PC-3 (cell line): ENCODE data around the gene TACSTD2. TPM values are rescaled to one million over a fixed set of nuclear protein-coding genes. Genes with fewer than 3 reads are reported as not detected.

Experiments
- ATAC-seq: fragments of 200-7000 bp; cut with Tn5 transposase; 2 replicates; pipeline ENCODE4 v1.9.1; 2020; ENCODE audit warnings: mild to moderate bottlenecking, moderate library complexity
- BruUV-seq: library from RNA; stranded (reverse); fragments of 400-500 nt; replicated peaks from 2 replicates; lab custom pipeline; 2021; lab: Mats Ljungman, UMichigan
- CTCF ChIA-PET: fragments of 300-600 bp; sonication (Branson Sonifier 250); formaldehyde crosslinking; loops from one replicate; lab custom pipeline; 2022; ENCODE audit warnings: antibody characterized with exemption; lab: Charles Lee
- POLR2A ChIA-PET: fragments of 300-600 bp; sonication (Branson Sonifier 250); formaldehyde crosslinking; loops from one replicate; lab custom pipeline; 2022; ENCODE audit warnings: antibody characterized with exemption; ENCODE audit not compliant: unreplicated experiment; lab: Charles Lee
- DNase-seq: peaks from one replicate; pipeline ENCODE4 v3.0.0-alpha.2; 2015
- H2AFZ ChIP-seq: fragments of 300-600 bp; sonication (generic); 2 replicates; pipeline ENCODE4 v1.6.0; 2016; ENCODE audit warnings: antibody characterized with exemption, low read length
- H3F3A ChIP-seq: fragments of 300-600 bp; sonication (generic); one replicate; pipeline ENCODE4 v1.6.0; 2017; ENCODE audit warnings: antibody characterized with exemption, low read length, control low read depth, mild to moderate bottlenecking; ENCODE audit not compliant: unreplicated experiment
- H3K27ac ChIP-seq: fragments of 300-600 bp; sonication (generic); 2 replicates; pipeline ENCODE4 v1.5.1; 2016; ENCODE audit warnings: mild to moderate bottlenecking, low read length
- H3K27me3 ChIP-seq: fragments of 300-600 bp; sonication (generic); 2 replicates; pipeline ENCODE4 v1.6.1; 2016; ENCODE audit warnings: low read length, mixed read lengths
- H3K36me3 ChIP-seq: fragments of 300-600 bp; sonication (generic); 2 replicates; pipeline ENCODE4 v1.6.1; 2016; ENCODE audit warnings: low read depth, mixed run types, low read length, mixed read lengths
- H3K4me1 ChIP-seq: fragments of 300-600 bp; sonication (generic); 2 replicates; pipeline ENCODE4 v1.5.1; 2016; ENCODE audit warnings: low read length; ENCODE audit not compliant: insufficient read depth
- H3K4me2 ChIP-seq: fragments of 300-600 bp; sonication (generic); 2 replicates; pipeline ENCODE4 v1.6.0; 2016; ENCODE audit warnings: low read length
- H3K4me3 ChIP-seq: fragments of 300-600 bp; sonication (generic); 2 replicates; pipeline ENCODE4 v1.5.1; 2016; ENCODE audit warnings: mild to moderate bottlenecking, low read length, mixed read lengths
- H3K79me2 ChIP-seq: fragments of 300-600 bp; sonication (generic); 2 replicates; pipeline ENCODE4 v1.6.1; 2017; ENCODE audit warnings: low read length, mixed read lengths
- H3K9ac ChIP-seq: fragments of 300-600 bp; sonication (generic); 2 replicates; pipeline ENCODE4 v1.6.0; 2016; ENCODE audit warnings: mild to moderate bottlenecking, low read length
- H3K9me2 ChIP-seq: fragments of 300-600 bp; sonication (generic); replicated peaks from 2 replicates; pipeline ENCODE4 v1.6.1; 2016; ENCODE audit warnings: mixed run types, low read length, mixed read lengths
- H3K9me3 ChIP-seq: fragments of 300-600 bp; sonication (generic); 2 replicates; pipeline ENCODE4 v1.6.1; 2016; ENCODE audit warnings: low read length, mixed read lengths
- H4K20me1 ChIP-seq: fragments of 300-600 bp; sonication (generic); 2 replicates; pipeline ENCODE4 v1.6.1; 2016; ENCODE audit warnings: low read length, mixed read lengths
- EZH2 ChIP-seq: fragments of 300-600 bp; sonication (generic); IDR thresholded peaks from one replicate; pipeline ENCODE4 v1.6.1; 2017; ENCODE audit warnings: antibody characterized with exemption, mild to moderate bottlenecking, low read length; ENCODE audit not compliant: unreplicated experiment
- EZH2phosphoT487 ChIP-seq: fragments of 300-600 bp; sonication (generic); IDR thresholded peaks from 2 replicates; pipeline ENCODE4 v1.6.1; 2018; ENCODE audit warnings: mild to moderate bottlenecking, antibody characterized with exemption, low read length, borderline replicate concordance
- intact Hi-C: fragments of 100-400 bp; cut with micrococcal nuclease; formaldehyde crosslinking; loops from 2 replicates; pipeline ENCODE4 v1.9.0; 2023
- total RNA-seq: library from RNA; depleted of rRNA; stranded (reverse); fragments of >200 nt; gene quantifications from 2 replicates; pipeline ENCODE4 v1.2.3, GENCODE V29; 2014
- TF ChIP-seq, protein P1 (sequence below): fragments of 300-600 bp; sonication (generic); conservative IDR thresholded peaks from 2 replicates; pipeline ENCODE4 v1.5.1; 2017; ENCODE audit warnings: antibody characterized with exemption, low read depth, mild to moderate bottlenecking, low read length

TACSTD2 gene
- total RNA-seq, 1 experiment from 2014 or later: 94.2 TPM

DNA sequence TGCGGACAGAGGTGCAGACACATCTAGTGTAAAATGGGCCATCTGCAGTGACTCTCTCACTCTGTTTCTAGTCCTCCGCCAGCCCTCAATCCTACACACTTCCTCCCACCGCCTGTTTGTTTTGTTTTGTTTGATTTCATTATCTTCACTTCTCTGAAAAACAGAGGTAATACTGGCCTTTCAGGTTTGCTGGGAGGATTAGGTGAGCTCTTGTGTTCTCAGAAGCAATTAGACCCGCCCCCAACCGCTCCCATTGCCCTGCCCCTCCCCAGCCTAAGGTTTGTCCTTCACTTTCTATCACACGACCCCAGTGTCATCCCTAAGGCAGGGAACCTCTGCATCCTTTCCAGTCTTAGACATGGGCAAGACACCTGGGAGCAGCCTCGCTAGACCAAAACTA lies 43.2 kb upstream of the TACSTD2 start:
- no peak overlapping the region for H3K9ac ChIP-seq
- H3K36me3 ChIP-seq: no peaks in the 10 kb centered on the region
- H3K9me3 ChIP-seq: no peaks in the 10 kb centered on the region
- POLR2A ChIA-PET: no interaction called here
- H3K79me2 ChIP-seq: 0 out of 2 replicates have a peak, but pooled peaks cover 6% of the 10 kb centered on the region
- H3K27me3 ChIP-seq: no peaks in the 10 kb centered on the region
- CTCF ChIA-PET: no interaction called here
- intact Hi-C loops: no loop called here
- BruUV-seq: no TSS peak
- H3K27ac ChIP-seq: peak overlapping the region; percentile 31
- H3K9me2 ChIP-seq: no peaks in the 10 kb centered on the region
- peak; percentile 11; the same call in 1 of the 2 replicates for ATAC-seq
- H3F3A ChIP-seq: no peaks in the 10 kb centered on the region
- no peak overlapping the region for H3K4me3 ChIP-seq
- peak; percentile 69 for DNase-seq
- no peak for TF ChIP-seq EZH2phosphoT487
- TF ChIP-seq EZH2: no peak
- H3K4me1 ChIP-seq: peaks cover 34% of the 10 kb centered on the region
- no peak overlapping the region for H2AFZ ChIP-seq
- H3K4me2 ChIP-seq: peak overlapping the region; percentile 59
- no peaks in the 10 kb centered on the region for H4K20me1 ChIP-seq

DNA sequence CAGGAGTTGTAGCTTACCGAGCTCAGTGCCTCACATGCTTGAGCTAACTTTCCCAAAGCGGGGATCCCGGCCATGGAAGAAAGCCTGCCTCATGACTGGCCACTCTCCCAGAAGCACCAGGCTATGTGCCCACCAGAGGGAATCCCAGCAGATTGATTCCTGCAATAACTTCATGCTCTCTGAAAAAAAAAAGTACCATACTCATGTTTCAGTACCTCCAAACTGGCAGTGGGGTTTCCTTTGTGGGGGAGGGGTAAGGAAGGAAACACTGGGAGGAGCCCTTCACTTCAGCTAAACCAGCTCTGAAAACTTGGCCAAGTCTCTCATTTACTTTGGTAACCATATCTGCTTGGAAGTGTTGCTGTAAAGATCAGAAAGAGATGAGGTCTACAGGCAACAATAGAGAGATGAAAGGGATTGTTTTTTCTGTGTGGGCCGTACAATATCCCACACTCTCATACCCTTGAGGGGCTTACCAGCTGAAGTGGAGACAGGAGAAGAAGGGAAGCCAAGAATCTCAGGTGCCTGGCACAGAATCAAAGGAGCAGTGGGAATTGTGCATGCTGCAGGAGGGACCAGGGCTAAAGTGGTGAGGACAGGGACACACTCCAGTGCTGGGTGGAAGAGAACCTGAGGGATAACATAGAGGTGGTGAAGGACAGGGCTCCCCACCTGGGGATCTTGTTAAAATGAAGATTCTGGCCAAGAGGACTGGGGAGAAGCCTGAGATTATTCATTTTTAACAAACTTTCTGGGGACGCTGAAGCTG lies 42.4 kb upstream of the TACSTD2 start:
- H3K4me2 ChIP-seq: peak overlapping the region; percentile 59
- H3K9me2 ChIP-seq: no peaks in the 10 kb centered on the region
- TF ChIP-seq, protein P1, sequence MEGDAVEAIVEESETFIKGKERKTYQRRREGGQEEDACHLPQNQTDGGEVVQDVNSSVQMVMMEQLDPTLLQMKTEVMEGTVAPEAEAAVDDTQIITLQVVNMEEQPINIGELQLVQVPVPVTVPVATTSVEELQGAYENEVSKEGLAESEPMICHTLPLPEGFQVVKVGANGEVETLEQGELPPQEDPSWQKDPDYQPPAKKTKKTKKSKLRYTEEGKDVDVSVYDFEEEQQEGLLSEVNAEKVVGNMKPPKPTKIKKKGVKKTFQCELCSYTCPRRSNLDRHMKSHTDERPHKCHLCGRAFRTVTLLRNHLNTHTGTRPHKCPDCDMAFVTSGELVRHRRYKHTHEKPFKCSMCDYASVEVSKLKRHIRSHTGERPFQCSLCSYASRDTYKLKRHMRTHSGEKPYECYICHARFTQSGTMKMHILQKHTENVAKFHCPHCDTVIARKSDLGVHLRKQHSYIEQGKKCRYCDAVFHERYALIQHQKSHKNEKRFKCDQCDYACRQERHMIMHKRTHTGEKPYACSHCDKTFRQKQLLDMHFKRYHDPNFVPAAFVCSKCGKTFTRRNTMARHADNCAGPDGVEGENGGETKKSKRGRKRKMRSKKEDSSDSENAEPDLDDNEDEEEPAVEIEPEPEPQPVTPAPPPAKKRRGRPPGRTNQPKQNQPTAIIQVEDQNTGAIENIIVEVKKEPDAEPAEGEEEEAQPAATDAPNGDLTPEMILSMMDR: no peak
- TF ChIP-seq EZH2: no peak
- TF ChIP-seq EZH2phosphoT487: no peak
- peak overlapping the region; percentile 31 for H3K27ac ChIP-seq
- CTCF ChIA-PET: interaction anchor here (1.1 kb wide), 1 partner anchor 33 kb away, joined by 3 read pairs; no protein-coding TSS in a partner anchor
- no peak for DNase-seq
- H3K9me3 ChIP-seq: no peaks in the 10 kb centered on the region
- no TSS peak for BruUV-seq
- H3F3A ChIP-seq: no peaks in the 10 kb centered on the region
- no peaks in the 10 kb centered on the region for H3K27me3 ChIP-seq
- H2AFZ ChIP-seq: no peak overlapping the region
- H3K9ac ChIP-seq: no peak overlapping the region
- no peak overlapping the region for H3K4me3 ChIP-seq
- no peaks in the 10 kb centered on the region for H3K36me3 ChIP-seq
- POLR2A ChIA-PET: interaction anchor here (0.6 kb wide), 1 partner anchor 261 kb away, joined by 5 read pairs; no protein-coding TSS in a partner anchor
- H4K20me1 ChIP-seq: no peaks in the 10 kb centered on the region
- intact Hi-C loops: loop anchor here (2.0 kb wide), 2 partner anchors 43 to 73 kb away; partner anchors contain the start of genes OMA1 and TACSTD2
- H3K4me1 ChIP-seq: peaks cover 34% of the 10 kb centered on the region
- ATAC-seq: no peak
- H3K79me2 ChIP-seq: 0 out of 2 replicates have a peak, but pooled peaks cover 6% of the 10 kb centered on the region

DNA sequence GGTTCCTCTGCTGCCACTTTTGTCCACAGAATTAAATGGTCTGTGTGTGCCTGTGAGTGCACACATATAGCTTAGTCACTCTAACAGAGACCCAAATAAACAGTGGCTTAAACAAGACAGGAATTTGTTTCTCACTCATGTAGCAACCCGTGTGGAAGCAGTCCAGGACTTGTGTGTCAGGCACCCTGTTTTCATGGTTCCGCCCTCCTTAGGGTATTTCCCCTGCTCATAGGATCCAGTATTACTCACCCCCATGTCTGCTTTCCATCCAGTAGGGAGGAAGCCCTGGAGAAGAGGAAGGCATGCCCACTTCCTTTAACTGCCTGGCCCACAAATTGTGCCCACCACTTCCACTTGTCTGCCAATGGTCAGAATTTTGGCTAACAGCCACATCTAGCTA lies 41.3 kb upstream of the TACSTD2 start:
- Histone ChIP-seq H2AFZ (no peak overlapping the region), H3K4me3 (no peak overlapping the region), H3K36me3 (no peaks in the 10 kb centered on the region), H3K9ac (no peak overlapping the region), H3K27ac (peak overlapping the region; percentile 60), H3K9me3 (no peaks in the 10 kb centered on the region), H3K27me3 (no peaks in the 10 kb centered on the region), H3K9me2 (no peaks in the 10 kb centered on the region), H4K20me1 (no peaks in the 10 kb centered on the region), H3K79me2 (0 out of 2 replicates have a peak, but pooled peaks cover 6% of the 10 kb centered on the region), H3K4me1 (peaks cover 34% of the 10 kb centered on the region), H3K4me2 (peak overlapping the region; percentile 23; the same call in 1 of the 2 replicates), H3F3A (no peaks in the 10 kb centered on the region)
- POLR2A ChIA-PET: interaction anchor here (0.6 kb wide), 1 partner anchor 9 kb away, joined by 4 read pairs; no protein-coding TSS in a partner anchor
- CTCF ChIA-PET: no interaction called here
- ATAC-seq (peak; percentile 94), DNase-seq (peak; percentile 91)
- TF ChIP-seq, protein P1: no peak
- TF ChIP-seq EZH2phosphoT487: no peak
- no peak for TF ChIP-seq EZH2
- intact Hi-C loops: loop anchor here (2.0 kb wide), 2 partner anchors 42 to 72 kb away; partner anchors contain the start of genes OMA1 and TACSTD2
- no TSS peak for BruUV-seq
